Lower leg skin (tissue), 3 donors: ENCODE results near the gene ANO2.

Experiments used
- POLR2A ChIP-seq, 2 donors: fragments of 450-650 bp; IDR thresholded peaks; one replicate each; pipeline ENCODE4 v1.6.1; 2016 to 2017; ENCODE audit warnings: antibody characterized with exemption in 2 of 2, mild to moderate bottlenecking in 1 of 2, moderate library complexity in 1 of 2
- TF ChIP-seq, protein P1 (sequence below), 3 donors: fragments of 450-650 bp; IDR thresholded peaks; one replicate each; pipeline ENCODE4 v1.5.1; 2016; ENCODE audit warnings: antibody characterized with exemption in 3 of 3, mild to moderate bottlenecking in 3 of 3, moderate library complexity in 2 of 3

DNA sequence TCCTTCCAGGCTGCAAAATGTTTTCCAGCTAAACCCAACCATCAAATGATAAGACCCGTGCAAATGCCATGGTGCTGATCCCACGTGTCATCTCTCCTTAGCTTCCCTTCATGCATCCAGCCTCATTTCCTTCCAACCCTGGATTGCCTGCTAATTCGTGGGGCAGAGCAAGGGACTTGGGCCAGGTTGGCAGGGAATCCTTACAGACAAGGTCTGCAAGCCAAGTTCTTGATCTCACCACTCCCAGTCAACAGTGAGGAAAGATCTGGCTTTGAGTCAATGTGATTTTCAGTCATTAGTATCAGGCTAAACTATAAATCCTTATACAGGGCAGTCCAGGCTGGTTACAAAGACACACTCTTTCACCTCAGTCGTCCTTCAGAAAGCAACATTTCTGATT, 150.9 kb downstream of the ANO2 start:
- TF ChIP-seq, protein P1, sequence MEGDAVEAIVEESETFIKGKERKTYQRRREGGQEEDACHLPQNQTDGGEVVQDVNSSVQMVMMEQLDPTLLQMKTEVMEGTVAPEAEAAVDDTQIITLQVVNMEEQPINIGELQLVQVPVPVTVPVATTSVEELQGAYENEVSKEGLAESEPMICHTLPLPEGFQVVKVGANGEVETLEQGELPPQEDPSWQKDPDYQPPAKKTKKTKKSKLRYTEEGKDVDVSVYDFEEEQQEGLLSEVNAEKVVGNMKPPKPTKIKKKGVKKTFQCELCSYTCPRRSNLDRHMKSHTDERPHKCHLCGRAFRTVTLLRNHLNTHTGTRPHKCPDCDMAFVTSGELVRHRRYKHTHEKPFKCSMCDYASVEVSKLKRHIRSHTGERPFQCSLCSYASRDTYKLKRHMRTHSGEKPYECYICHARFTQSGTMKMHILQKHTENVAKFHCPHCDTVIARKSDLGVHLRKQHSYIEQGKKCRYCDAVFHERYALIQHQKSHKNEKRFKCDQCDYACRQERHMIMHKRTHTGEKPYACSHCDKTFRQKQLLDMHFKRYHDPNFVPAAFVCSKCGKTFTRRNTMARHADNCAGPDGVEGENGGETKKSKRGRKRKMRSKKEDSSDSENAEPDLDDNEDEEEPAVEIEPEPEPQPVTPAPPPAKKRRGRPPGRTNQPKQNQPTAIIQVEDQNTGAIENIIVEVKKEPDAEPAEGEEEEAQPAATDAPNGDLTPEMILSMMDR (IDR thresholded peaks at IDR 0.05), result no peak
- no peak for TF ChIP-seq POLR2A (IDR thresholded peaks at IDR 0.05)
